B cell (primary cell): Measurements from ENCODE around the gene BMAL1. TPM values are rescaled to one million over a fixed set of nuclear protein-coding genes. Genes with fewer than 3 reads are reported as not detected.

Experiments used
- ATAC-seq: fragments of 200-7000 bp; cut with Tn5 transposase; one replicate; pipeline ENCODE4 v1.10.0; 2021; ENCODE audit warnings: low read depth, mild to moderate bottlenecking, moderate number of reproducible peaks, moderate library complexity
- CTCF ChIA-PET: fragments of 350-600 bp; sonication (Branson Sonifier 250); formaldehyde crosslinking; loops from one replicate; lab custom pipeline; 2021; ENCODE audit warnings: antibody characterized with exemption, inconsistent platforms; lab: Charles Lee
- POLR2A ChIA-PET: fragments of 350-600 bp; sonication (Branson Sonifier 250); formaldehyde crosslinking; loops from one replicate; lab custom pipeline; 2021; ENCODE audit warnings: antibody characterized with exemption; lab: Charles Lee
- DNase-seq: peaks from one replicate; pipeline ENCODE4 v3.0.0; 2013
- H2AFZ ChIP-seq: 2 replicates; pipeline ENCODE4 v1.6.1; 2012; ENCODE audit warnings: mild to moderate bottlenecking, low read depth, low read length; ENCODE audit not compliant: insufficient read depth, poor library complexity, severe bottlenecking
- H3K27ac ChIP-seq, 2 donors: 1 replicate in 1 of 2; 2 replicates in 1 of 2; pipeline ENCODE4 v1.5.1; 2012 to 2013; ENCODE audit warnings: low read length in 2 of 2, mild to moderate bottlenecking in 2 of 2, moderate library complexity in 1 of 2
- H3K27me3 ChIP-seq, 4 experiments: fragments of 200-600 bp in 1 of 4; sonication (generic) in 1 of 4; replicated peaks in 1 of 4; 1 replicate in 2 of 4; 2 replicates in 2 of 4; pipeline versions ENCODE4 v1.6.1 to v1.7.0; 2013 to 2016; ENCODE audit warnings: low read length in 3 of 4, mild to moderate bottlenecking in 2 of 4, mixed read lengths in 1 of 4, moderate library complexity in 1 of 4; ENCODE audit not compliant: insufficient read depth in 4 of 4, control insufficient read depth in 3 of 4; ENCODE audit errors: control extremely low read depth in 1 of 4
- H3K36me3 ChIP-seq, 2 experiments: replicated peaks in 1 of 2; 1 replicate in 1 of 2; 2 replicates in 1 of 2; pipeline versions ENCODE4 v1.6.1 to v1.7.1; 2013; ENCODE audit warnings: low read length in 1 of 2; ENCODE audit not compliant: insufficient read depth in 2 of 2, control insufficient read depth in 1 of 2; ENCODE audit errors: control extremely low read depth in 1 of 2, extremely low read depth in 1 of 2
- H3K4me1 ChIP-seq, 2 donors: fragments of 200-600 bp in 1 of 2; sonication (generic) in 1 of 2; 1 replicate in 1 of 2; 2 replicates in 1 of 2; pipeline versions ENCODE4 v1.5.1 to v1.6.1; 2013 to 2017; ENCODE audit warnings: low read length in 2 of 2; ENCODE audit not compliant: control insufficient read depth in 2 of 2, insufficient read depth in 2 of 2
- H3K4me2 ChIP-seq: replicated peaks from 2 replicates; pipeline ENCODE3; 2012; ENCODE audit warnings: mild to moderate bottlenecking, low read depth, low read length; ENCODE audit not compliant: poor library complexity, severe bottlenecking
- H3K4me3 ChIP-seq, 5 experiments: fragments of 200-600 bp in 1 of 5; sonication (generic) in 1 of 5; 1 replicate in 3 of 5; 2 replicates in 2 of 5; pipeline versions ENCODE4 v1.5.1 to v1.7.0; 2011 to 2016; ENCODE audit warnings: low read length in 4 of 5, mild to moderate bottlenecking in 4 of 5, low read depth in 2 of 5, control low read depth in 1 of 5, moderate library complexity in 1 of 5; ENCODE audit not compliant: insufficient read depth in 1 of 5; ENCODE audit errors: control extremely low read depth in 1 of 5, extremely low read depth in 1 of 5
- H3K79me2 ChIP-seq: fragments of 200-600 bp; sonication (generic); one replicate; pipeline ENCODE4 v1.6.0; 2016; ENCODE audit warnings: low read length; ENCODE audit not compliant: control insufficient read depth, insufficient read depth
- H3K9ac ChIP-seq: fragments of 200-600 bp; sonication (generic); 2 replicates; pipeline ENCODE4 v1.6.1; 2017; ENCODE audit warnings: mild to moderate bottlenecking, low read length, moderate library complexity
- H3K9me3 ChIP-seq, 3 donors: one replicate each; pipeline versions ENCODE4 v1.6.1 to v1.7.1; 2013; ENCODE audit warnings: low read length in 2 of 3; ENCODE audit not compliant: control insufficient read depth in 2 of 3, insufficient read depth in 1 of 3; ENCODE audit errors: control extremely low read depth in 1 of 3
- H4K20me1 ChIP-seq: 2 replicates; pipeline ENCODE4 v1.6.0; 2012; ENCODE audit warnings: mild to moderate bottlenecking, low read length; ENCODE audit not compliant: insufficient read depth, control insufficient read depth, poor library complexity, severe bottlenecking
- H3K27ac Mint-ChIP-seq: one replicate; pipeline ENCODE4 v1.8.0; 2021; ENCODE audit warnings: mixed read lengths
- H3K27me3 Mint-ChIP-seq: one replicate; pipeline ENCODE4 v1.8.0; 2021; ENCODE audit warnings: mixed read lengths
- H3K4me1 Mint-ChIP-seq: one replicate; pipeline ENCODE4 v1.8.0; 2021; ENCODE audit warnings: mixed read lengths
- H3K4me3 Mint-ChIP-seq: one replicate; pipeline ENCODE4 v1.8.0; 2021; ENCODE audit warnings: mixed read lengths
- H3K9me3 Mint-ChIP-seq: one replicate; pipeline ENCODE4 v1.8.0; 2022; ENCODE audit warnings: mixed read lengths; ENCODE audit not compliant: insufficient read depth
- EZH2 ChIP-seq: IDR thresholded peaks from 2 replicates; pipeline ENCODE4 v1.6.1; 2012; ENCODE audit warnings: borderline replicate concordance, low read depth, mild to moderate bottlenecking, moderate library complexity, low read length; ENCODE audit not compliant: insufficient read depth, poor library complexity, severe bottlenecking
- WGBS: methylation state at CpG from one replicate; pipeline ENCODE4 v1.1.5; 2013; ENCODE audit warnings: missing lambda C conversion rate; ENCODE audit not compliant: insufficient coverage; 5-methylcytosine and 5-hydroxymethylcytosine counted together
- intact Hi-C: fragments of 100-400 bp; cut with micrococcal nuclease; formaldehyde crosslinking; loops from one replicate; pipeline ENCODE4 v1.10.0; 2022
- polyA plus RNA-seq: library from polyadenylated mRNA; depleted of rRNA; stranded (reverse); fragments of >200 nt; gene quantifications from 2 replicates; pipeline ENCODE4 v1.2.3, GENCODE V29; 2012
- total RNA-seq, 2 donors: library from RNA; stranded (reverse); fragments of 120-200 nt in 1 of 2; gene quantifications; 1 replicate in 1 of 2; 2 replicates in 1 of 2; pipeline versions ENCODE4 v1.2.3 to v1.2.4, GENCODE V29; 2013 to 2022
- TF ChIP-seq, protein P1 (sequence below): fragments of 200-600 bp; IDR thresholded peaks from one replicate; pipeline ENCODE4 v1.8.0; 2022; ENCODE audit warnings: antibody characterized with exemption, mild to moderate bottlenecking

Gene BMAL1
- total and polyA plus RNA-seq, 2 donors (not counting 1 experiment from before 2014, with no cell fraction given), result 8.6 to 39.1 TPM

DNA sequence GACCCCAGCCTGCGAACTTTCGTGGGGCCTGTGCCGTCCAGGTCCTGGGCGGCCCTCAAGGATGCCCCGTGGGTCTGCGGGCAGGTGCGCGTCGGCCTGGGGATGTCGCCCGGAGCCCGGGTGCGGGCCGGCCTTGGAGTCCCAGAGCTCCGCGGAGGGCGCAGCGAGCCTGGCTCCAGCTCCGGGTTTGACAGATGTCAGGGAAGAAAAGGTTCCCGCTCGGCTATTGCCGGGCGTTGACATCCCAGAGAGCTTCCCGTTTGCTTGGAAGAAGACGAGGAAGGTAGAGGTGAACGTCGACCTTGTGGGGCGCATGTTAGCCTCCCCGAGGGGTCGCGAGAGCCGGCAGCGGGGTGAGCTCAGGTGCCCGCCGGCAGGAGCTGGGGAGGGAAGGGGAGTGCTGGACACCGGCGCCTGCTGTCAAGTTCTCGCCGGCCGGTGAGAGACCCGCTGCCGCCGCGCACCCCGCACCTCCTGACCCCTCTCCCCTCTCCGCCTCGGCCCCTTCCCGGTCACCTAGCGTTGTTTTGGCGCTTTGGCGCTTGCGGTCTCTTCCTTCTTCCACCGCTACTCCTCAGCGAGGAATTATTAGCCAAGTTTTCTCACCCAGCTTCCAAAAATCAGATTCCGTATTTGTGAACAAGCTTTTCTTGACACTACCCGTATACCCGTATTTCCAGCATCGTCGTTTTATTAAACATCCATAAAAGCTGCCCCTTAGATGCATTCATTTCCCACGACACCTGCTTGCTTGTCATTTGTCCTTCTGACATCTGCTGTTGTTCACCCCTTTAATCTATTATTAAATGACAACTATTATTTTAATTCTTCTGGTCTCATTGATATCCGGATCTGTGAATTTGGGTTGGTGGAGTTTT lies 1.3 kb downstream of the BMAL1 start:
- peak overlapping the region in 1 of 2 donors; percentile 64 for H3K27ac ChIP-seq
- H2AFZ ChIP-seq, result peak overlapping the region; percentile 75
- DNase-seq, result no peak
- ChIA-PET CTCF (interaction anchor here (1.1 to 3.0 kb wide), 3 partner anchors 57 to 187 kb away, joined by 3 to 10 read pairs (median 4); no protein-coding TSS in a partner anchor), POLR2A (no interaction called here)
- H3K4me1 ChIP-seq, result peaks cover 21 to 23% of the 10 kb centered on the region in 2 donors
- ATAC-seq, result no peak
- peaks cover 13% of the 10 kb centered on the region for H3K27me3 Mint-ChIP-seq
- peak overlapping the region; percentile 92 for H3K4me2 ChIP-seq
- no peaks in the 10 kb centered on the region for H3K9me3 ChIP-seq
- 6% methylated on average over 59 of the region's 61 CpGs for WGBS
- peaks cover 57% of the 10 kb centered on the region for H3K79me2 ChIP-seq
- peak overlapping the region; percentile 81 for H3K9ac ChIP-seq
- peak overlapping the region; percentile 83 for H3K4me3 Mint-ChIP-seq
- H4K20me1 ChIP-seq, result peaks cover 44% of the 10 kb centered on the region
- intact Hi-C loops, result loop anchor here (5.0 to 10.0 kb wide), 3 partner anchors 58 to 1437 kb away; partner anchors contain the start of gene USP47
- H3K27me3 ChIP-seq, result peaks cover 0 to 17% (median 6%) of the 10 kb centered on the region in 4 experiments
- H3K27ac Mint-ChIP-seq, result peak overlapping the region; percentile 47
- H3K4me1 Mint-ChIP-seq, result peaks cover 42% of the 10 kb centered on the region
- peak overlapping the region; percentile 2 to 94 (median 85) for H3K4me3 ChIP-seq
- TF ChIP-seq EZH2, result no peak
- TF ChIP-seq, protein P1, sequence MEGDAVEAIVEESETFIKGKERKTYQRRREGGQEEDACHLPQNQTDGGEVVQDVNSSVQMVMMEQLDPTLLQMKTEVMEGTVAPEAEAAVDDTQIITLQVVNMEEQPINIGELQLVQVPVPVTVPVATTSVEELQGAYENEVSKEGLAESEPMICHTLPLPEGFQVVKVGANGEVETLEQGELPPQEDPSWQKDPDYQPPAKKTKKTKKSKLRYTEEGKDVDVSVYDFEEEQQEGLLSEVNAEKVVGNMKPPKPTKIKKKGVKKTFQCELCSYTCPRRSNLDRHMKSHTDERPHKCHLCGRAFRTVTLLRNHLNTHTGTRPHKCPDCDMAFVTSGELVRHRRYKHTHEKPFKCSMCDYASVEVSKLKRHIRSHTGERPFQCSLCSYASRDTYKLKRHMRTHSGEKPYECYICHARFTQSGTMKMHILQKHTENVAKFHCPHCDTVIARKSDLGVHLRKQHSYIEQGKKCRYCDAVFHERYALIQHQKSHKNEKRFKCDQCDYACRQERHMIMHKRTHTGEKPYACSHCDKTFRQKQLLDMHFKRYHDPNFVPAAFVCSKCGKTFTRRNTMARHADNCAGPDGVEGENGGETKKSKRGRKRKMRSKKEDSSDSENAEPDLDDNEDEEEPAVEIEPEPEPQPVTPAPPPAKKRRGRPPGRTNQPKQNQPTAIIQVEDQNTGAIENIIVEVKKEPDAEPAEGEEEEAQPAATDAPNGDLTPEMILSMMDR, result no peak
- H3K36me3 ChIP-seq, result no peaks in the 10 kb centered on the region
- no peaks in the 10 kb centered on the region for H3K9me3 Mint-ChIP-seq

DNA sequence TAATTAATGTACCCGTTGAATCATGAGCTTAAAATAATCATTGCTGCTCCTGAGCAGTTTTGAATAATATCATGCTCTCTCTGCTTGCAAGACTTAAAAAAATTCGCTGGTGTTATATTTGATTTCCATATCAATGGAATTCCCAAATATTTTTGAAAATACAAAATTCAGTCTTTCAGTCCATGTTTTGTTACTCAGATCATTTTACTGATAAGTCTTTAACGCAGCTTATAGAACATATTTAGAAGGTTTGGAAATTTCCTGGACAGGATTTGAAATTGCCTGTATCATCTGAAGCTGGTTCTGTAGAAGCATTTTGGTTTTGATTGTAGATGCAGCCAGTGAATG lies 1.9 kb downstream of the BMAL1 start:
- Mint-ChIP-seq H3K27me3 (peaks cover 7% of the 10 kb centered on the region), H3K4me1 (peaks cover 42% of the 10 kb centered on the region), H3K4me3 (peak overlapping the region; percentile 83), H3K27ac (no peak overlapping the region), H3K9me3 (no peaks in the 10 kb centered on the region)
- Histone ChIP-seq H3K79me2 (peaks cover 59% of the 10 kb centered on the region), H3K27me3 (peaks cover 0 to 14% (median 5%) of the 10 kb centered on the region in 4 experiments), H3K4me2 (peak overlapping the region; percentile 92), H3K36me3 (no peaks in the 10 kb centered on the region), H3K27ac (no peak overlapping the region), H3K9me3 (no peaks in the 10 kb centered on the region), H2AFZ (no peak overlapping the region), H3K9ac (no peak overlapping the region), H3K4me3 (no peak overlapping the region), H3K4me1 (peaks cover 21 to 23% of the 10 kb centered on the region in 2 donors), H4K20me1 (peaks cover 45% of the 10 kb centered on the region)
- CTCF ChIA-PET, result interaction anchor here (1.1 to 3.0 kb wide), 3 partner anchors 56 to 186 kb away, joined by 3 to 10 read pairs (median 4); no protein-coding TSS in a partner anchor
- intact Hi-C loops, result loop anchor here (5.0 to 10.0 kb wide), 3 partner anchors 58 to 1437 kb away; partner anchors contain the start of gene USP47
- WGBS, result 67% methylated on average over 2 of the region's 3 CpGs
- ATAC-seq (no peak), DNase-seq (no peak)
- POLR2A ChIA-PET, result no interaction called here
- TF ChIP-seq EZH2, result no peak
- TF ChIP-seq, protein P1, result no peak
